Activated naive CD4-positive, alpha-beta T cell treated with anti-CD3 and anti-CD28 coated beads, Interleukin-2, amount 50 U/mL, for 72 hours (primary cell): Measurements from ENCODE around the gene CCBE1. TPM values are rescaled to one million over a fixed set of nuclear protein-coding genes. Genes with fewer than 3 reads are reported as not detected.

Experiments used
- ATAC-seq, 2 donors: fragments of 150-1000 bp; cut with Tn5 transposase; 2 replicates each; pipeline ENCODE4 v1.10.0; 2021; ENCODE audit warnings: mild to moderate bottlenecking in 2 of 2, moderate library complexity in 2 of 2
- DNase-seq, 2 donors: peaks; one replicate each; pipeline ENCODE4 v3.0.0; 2021 to 2022; ENCODE audit warnings: low spot score in 2 of 2
- H3K27ac Mint-ChIP-seq, 2 donors: one replicate each; pipeline ENCODE4 v1.8.0; 2022; ENCODE audit warnings: mild to moderate bottlenecking in 2 of 2, mixed read lengths in 2 of 2
- H3K36me3 Mint-ChIP-seq, 2 donors: one replicate each; pipeline ENCODE4 v1.8.0; 2022; ENCODE audit warnings: mixed read lengths in 2 of 2
- H3K9me3 Mint-ChIP-seq, 2 donors: one replicate each; pipeline ENCODE4 v1.8.0; 2022; ENCODE audit warnings: mixed read lengths in 2 of 2
- total RNA-seq, 2 donors: library from RNA; stranded (reverse); gene quantifications; one replicate each; pipeline ENCODE4 v1.2.3, GENCODE V29; 2022

Gene CCBE1
- total RNA-seq, 2 donors from 2014 or later: 0.08 to 0.27 TPM

DNA sequence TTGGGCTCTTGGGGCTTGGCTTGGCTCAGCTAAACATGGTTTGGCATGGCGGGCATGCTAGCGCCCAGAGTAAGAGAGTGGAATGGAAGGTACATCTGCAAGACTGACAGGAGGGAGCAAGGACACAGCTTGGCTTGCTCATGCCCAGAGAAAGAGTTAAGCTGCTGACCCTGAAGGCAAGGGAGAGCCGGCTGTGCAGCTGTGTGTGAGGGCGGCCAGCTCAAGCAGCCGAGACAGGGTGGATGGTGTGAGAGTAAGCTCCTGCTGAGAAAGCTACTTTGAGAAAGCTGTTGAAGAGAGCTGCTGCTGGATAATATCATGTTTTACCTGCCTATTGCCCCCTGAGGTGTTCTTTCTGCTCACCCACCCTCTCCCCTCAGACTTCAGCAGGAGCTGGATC lies 135.6 kb downstream of the CCBE1 start:
- Mint-ChIP-seq H3K36me3 (no peaks in the 10 kb centered on the region), H3K27ac (no peak overlapping the region), H3K9me3 (peaks cover 0 to 8% of the 10 kb centered on the region in 2 donors)
- ATAC-seq: no peak
- DNase-seq: no peak

DNA sequence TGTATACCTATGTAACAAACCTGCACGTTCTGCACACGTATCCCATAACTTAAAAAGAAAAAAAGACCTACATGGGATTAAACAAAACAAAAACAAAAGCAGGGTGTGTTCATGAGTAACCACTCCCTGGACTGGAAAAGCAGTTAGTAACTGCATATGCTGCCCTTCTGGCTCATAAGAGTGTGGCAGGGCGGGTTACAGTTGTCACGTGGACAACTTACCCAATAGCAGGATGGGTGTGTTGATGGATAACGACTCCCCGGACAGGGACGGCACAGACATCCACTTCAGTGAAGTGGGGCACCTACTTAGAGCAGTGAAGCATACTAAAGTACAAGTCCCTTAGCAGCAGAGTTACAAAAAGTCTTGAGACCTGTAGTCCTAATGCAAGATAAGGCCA lies 136.7 kb downstream of the CCBE1 start:
- ATAC-seq (no peak), DNase-seq (no peak)
- H3K27ac Mint-ChIP-seq: no peak overlapping the region
- no peaks in the 10 kb centered on the region for H3K36me3 Mint-ChIP-seq
- peaks cover 0 to 8% of the 10 kb centered on the region in 2 donors for H3K9me3 Mint-ChIP-seq

DNA sequence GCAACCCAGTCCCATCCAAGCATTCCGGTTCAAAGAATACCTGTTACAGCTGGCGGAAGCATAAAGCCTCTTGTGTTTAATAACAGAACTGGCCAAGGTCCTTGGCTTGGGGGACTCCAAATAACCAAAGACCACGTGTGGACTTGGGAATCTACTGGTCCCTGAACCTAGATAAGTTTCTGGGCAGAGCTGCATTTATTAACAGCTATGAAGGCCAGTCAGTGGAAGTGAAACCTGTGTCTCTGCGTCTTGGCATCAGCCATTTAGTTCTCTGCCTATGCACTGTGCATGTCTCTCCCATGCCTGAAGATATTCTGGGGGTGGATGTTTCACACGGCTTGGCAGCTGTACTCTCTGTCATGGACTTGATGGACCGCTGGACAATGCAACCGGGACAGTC lies 137.7 kb downstream of the CCBE1 start:
- DNase-seq (no peak), ATAC-seq (no peak)
- Mint-ChIP-seq H3K9me3 (peaks cover 0 to 8% of the 10 kb centered on the region in 2 donors), H3K27ac (no peak overlapping the region), H3K36me3 (no peaks in the 10 kb centered on the region)

DNA sequence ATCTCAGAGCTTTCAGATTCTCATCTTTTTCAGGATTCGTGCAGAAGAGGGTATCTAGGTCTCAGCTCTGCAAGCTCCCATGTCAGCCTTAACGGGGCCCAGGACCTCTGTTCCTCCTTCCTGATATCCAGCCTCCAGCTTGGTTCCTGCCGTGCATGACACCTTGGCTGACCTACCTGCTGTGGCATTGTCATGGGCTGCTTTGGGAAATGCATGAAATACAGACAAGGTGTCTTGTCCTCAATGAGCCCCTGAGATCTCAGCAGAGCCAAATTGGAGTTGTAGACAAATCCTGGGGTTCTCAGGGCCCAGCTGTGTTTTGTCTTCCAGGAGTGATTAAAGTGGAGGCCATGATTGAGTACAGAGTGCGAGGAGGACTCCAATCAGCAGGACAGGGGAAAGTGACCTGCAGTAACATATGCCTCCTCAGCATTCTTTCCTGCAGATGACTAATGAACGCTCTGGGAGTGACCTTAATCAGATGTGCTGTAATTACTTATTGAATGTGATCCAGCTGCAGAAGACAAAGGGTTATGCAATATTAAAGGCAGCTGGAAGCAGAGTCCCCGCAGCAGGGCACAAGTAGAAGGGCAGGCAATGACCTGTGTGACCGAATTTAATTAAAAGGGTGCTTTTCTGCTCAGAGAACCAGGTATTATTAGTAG lies 141.1 kb downstream of the CCBE1 start:
- no peak for DNase-seq
- H3K9me3 Mint-ChIP-seq: peaks cover 0 to 5% of the 10 kb centered on the region in 2 donors
- no peak for ATAC-seq
- no peak overlapping the region for H3K27ac Mint-ChIP-seq
- H3K36me3 Mint-ChIP-seq: no peaks in the 10 kb centered on the region

DNA sequence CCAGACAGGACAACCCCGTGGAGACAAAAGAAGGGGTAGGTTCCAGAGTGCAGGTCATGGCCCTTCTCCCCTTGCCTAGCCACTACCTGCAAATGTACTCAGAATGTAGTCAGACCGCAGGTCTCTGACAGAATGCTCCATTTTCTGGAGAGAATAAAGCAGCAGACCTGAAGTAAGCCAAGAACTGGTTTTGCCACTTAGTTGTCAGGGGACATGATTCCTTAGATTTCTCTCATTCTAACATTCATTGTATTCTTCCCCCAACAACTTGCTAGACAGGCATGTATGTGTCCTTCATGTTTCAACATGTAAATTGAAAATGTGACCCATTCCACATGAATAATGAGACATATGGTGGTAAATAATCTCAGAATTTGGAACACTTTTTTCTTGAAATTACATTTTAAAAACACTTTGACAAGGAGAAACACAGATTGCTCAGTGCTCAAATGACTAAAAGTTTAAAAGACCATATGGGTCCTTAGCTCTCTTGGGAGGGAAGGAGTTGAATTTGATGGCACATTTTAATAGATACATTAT lies 142.4 kb downstream of the CCBE1 start:
- Mint-ChIP-seq H3K9me3 (peaks cover 0 to 5% of the 10 kb centered on the region in 2 donors), H3K36me3 (no peaks in the 10 kb centered on the region), H3K27ac (no peak overlapping the region)
- no peak for ATAC-seq
- DNase-seq: no peak

DNA sequence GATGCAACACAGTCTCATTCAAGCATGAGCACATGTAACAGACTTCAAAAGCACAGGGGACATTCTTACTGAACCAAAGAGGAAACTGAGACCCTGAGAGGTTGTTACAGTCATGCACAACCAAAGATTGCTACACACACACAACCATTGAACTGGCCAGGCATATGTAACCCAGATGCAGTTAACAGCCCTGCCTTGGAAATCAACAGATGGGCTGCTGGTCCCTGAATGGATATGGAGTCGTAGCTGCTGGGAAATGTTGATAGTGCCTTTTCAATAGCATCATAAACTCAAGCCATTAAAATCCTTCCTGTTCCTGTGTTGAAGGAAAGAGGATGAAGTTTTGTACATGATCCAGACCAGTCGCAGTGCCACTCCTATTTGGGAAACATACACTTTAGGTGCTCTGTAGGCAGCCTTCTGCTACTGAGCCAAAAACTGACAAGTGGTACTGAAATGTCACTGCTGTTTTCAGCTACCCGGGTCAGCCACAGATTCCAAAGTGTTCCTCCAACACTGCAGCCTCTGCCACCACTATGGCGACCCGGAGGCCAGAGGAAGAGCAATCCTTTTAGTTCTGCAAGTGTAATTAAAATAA lies 143.9 kb downstream of the CCBE1 start:
- no peak for DNase-seq
- Mint-ChIP-seq H3K36me3 (no peaks in the 10 kb centered on the region), H3K9me3 (no peaks in the 10 kb centered on the region), H3K27ac (no peak overlapping the region)
- ATAC-seq: no peak

DNA sequence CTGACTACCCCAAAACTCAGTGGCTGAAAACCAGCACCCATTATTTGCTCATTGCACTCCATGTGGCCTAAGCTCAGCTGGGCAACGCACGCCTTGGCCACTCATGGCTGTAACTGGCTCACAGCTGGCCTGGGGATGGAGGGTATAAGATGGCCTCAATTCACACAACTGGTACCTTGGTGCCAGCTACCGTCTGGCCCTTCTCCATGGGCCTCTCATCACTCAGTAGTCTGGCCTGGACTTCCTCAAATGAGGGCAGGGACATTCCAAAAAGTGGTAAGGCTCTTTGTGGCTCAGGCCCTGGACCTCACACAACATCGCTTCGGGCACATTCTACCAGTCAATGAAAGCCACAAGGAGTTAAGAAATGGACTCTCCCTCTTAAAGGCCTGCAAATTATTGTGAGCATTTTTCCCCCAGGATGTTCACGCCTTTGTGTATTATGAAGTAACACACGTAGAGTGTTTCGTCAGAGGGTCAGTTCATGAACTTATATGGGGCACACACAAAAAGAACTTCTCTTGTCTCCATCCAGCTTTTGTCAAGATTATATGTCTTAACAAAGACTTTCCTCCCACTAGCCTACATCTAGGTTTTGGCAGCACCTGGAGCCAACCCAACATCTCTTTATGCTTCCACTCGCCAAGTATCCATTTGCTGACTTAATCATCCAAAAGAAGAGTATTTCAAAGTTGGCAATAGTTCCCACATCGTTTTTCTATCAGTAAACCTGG lies 145.2 kb downstream of the CCBE1 start:
- no peak overlapping the region for H3K27ac Mint-ChIP-seq
- ATAC-seq (no peak), DNase-seq (no peak)
- H3K36me3 Mint-ChIP-seq: no peaks in the 10 kb centered on the region
- H3K9me3 Mint-ChIP-seq: no peaks in the 10 kb centered on the region

DNA sequence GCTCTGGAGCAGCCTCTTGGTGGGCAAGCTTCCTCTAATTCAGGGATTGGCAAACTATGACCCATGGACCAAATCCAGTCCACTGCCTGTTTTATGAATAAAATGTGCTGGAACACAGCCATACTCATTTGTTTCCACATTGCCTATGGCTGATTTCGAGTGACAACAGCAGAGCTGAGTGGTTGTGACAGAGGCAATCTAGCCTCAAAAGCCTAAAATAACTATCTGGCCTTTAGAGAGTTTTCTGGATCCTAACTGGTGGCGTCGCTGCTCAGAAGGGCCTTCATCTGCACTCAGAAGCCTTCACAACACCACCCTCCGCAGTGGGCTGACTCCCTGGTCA lies 147.1 kb downstream of the CCBE1 start:
- DNase-seq: no peak
- no peak for ATAC-seq
- no peak overlapping the region for H3K27ac Mint-ChIP-seq
- peaks cover 0 to 4% of the 10 kb centered on the region in 2 donors for H3K9me3 Mint-ChIP-seq
- H3K36me3 Mint-ChIP-seq: no peaks in the 10 kb centered on the region

DNA sequence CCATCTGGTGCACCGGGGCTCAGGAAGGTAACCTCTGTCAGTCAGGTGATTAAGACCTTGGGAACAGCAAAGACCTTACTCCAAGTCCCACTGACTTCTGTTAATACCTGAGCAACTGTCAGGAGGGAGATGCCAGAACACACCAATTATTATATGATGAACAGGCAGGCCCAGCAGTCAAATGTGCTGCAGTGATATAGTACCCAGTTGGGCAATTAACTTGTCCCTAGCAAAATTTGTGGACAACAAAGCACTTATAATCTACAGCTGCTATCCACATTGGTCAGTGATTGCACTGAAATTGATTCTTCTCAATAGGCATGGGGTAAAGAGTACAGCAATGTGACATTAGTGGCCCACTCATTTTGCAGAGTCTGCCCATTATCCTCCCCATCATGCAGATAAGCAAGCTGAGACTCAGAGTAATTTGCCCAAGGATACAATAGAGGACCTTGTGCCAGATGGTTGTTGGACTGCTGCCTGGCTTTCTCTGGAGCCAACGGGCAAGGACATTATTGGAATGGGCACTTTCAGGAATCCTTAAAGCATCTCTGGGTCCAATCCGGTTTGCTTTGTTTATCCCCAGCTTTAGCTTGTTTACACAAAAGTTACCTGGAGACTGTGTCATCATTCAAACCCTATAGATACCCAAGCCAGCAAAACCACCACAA lies 147.6 kb downstream of the CCBE1 start:
- ATAC-seq (no peak), DNase-seq (no peak)
- Mint-ChIP-seq H3K36me3 (no peaks in the 10 kb centered on the region), H3K9me3 (peaks cover 0 to 4% of the 10 kb centered on the region in 2 donors), H3K27ac (no peak overlapping the region)

DNA sequence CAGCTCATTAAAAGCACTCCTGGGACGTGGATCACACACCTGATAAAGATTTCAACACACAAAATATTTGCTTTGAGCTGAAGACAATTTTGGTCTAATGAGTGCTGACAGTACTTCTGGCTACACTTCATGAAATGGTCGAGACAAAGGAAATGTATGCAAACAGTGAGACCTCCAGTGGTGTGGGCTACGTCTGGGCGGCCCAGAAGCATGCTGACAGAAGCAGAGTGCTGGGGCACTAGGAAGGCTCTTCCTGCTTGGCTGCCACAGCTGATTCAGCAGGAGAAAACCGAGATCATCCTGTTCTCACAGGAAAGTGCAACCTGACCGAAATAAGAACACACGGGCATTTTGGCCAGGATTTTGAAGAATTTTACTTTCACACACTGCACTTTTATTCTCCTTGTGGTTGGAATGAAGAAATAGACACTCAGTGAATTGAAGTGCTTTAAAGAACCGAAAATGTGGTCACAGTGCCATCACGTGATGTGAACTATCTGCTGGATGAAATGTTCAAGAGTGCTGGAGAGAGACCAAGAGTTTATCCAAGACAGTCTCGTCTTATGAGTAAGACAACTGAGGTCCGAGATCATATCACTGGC lies 149.5 kb downstream of the CCBE1 start:
- H3K36me3 Mint-ChIP-seq: no peaks in the 10 kb centered on the region
- peaks cover 0 to 4% of the 10 kb centered on the region in 2 donors for H3K9me3 Mint-ChIP-seq
- H3K27ac Mint-ChIP-seq: no peak overlapping the region
- DNase-seq (no peak), ATAC-seq (no peak)

DNA sequence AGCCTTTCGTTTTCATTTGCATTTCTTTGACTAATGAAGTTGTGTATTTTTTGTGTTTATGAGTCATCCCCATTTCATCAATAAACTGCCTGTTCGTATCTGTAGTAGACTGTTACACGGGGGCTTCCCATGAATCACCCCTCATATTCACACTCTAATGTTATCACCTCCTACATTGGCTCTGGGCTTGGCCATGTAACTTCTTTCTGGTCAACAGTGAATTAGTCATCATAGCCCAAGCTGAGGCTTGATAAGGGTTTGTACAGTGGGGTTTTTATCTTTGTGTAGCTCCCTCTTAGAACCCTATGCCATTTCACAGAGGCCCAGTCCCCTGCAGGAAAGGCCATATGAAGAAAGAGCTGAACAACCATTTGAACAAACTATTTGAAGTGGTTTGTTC lies 151.0 kb downstream of the CCBE1 start:
- ATAC-seq: no peak
- H3K36me3 Mint-ChIP-seq: no peaks in the 10 kb centered on the region
- peaks cover 3 to 8% of the 10 kb centered on the region in 2 donors for H3K9me3 Mint-ChIP-seq
- no peak overlapping the region for H3K27ac Mint-ChIP-seq
- DNase-seq: no peak

DNA sequence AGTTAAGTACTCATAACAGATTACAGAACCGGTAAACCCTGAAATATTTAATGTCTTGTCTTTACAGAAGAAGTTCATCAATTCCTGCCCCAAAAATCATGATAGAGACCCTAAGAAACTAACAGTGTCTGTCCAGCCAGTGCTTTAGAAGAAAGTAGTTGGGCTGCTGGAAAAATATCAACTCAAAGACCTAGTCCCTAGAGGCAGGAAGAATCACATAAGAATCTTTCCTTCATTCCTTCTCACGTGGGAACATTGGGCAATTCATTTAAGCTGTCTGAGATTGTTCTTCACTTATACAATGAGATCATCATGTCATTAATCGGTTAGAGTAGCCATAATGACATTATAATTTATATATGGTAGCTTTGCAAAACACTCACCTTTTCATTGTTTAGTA lies 156.4 kb downstream of the CCBE1 start:
- ATAC-seq (no peak), DNase-seq (no peak)
- no peak overlapping the region for H3K27ac Mint-ChIP-seq
- H3K36me3 Mint-ChIP-seq: no peaks in the 10 kb centered on the region
- peaks cover 9 to 12% of the 10 kb centered on the region in 2 donors for H3K9me3 Mint-ChIP-seq

DNA sequence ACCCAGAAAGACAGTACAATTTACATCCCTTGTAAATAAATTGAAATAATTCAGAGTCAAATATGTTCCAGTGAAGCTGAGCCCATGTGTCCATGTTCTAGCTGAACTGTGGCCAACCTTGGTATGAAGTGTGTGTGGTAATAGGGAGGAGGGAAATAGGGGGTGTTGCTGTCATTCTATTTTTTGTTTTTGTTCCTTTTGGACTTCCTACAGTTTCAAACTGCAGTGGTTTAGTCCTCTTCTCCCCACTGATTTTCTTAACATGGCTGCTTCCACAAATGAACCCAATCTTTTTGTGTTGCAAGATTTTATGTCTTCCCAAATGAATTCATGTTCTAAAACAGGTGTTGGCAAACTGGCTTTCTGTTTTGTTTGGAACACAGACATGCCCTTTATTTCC lies 156.9 kb downstream of the CCBE1 start:
- Mint-ChIP-seq H3K27ac (no peak overlapping the region), H3K36me3 (no peaks in the 10 kb centered on the region), H3K9me3 (peaks cover 9% of the 10 kb centered on the region in 2 donors)
- ATAC-seq (no peak), DNase-seq (no peak)

DNA sequence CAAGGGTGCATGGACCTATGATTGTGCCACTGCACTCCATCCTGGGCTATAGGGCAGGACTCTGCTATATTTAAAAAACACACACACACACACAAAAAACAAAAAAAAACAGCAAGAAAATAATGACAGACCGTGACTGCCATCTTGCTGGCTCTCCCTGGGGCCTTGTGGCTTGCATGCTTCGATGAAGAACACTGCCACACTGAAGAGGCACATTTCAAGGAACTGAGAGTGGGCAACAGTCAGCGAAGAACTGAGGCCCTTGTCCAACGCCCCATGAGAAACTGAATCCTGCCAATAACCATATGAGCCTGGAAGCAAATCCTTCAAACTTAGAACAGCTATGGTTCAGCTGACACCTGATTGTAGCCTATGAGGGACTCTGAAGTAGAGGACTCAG lies 158.1 kb downstream of the CCBE1 start:
- no peaks in the 10 kb centered on the region for H3K36me3 Mint-ChIP-seq
- no peak for DNase-seq
- peaks cover 9% of the 10 kb centered on the region in 2 donors for H3K9me3 Mint-ChIP-seq
- no peak for ATAC-seq
- H3K27ac Mint-ChIP-seq: no peak overlapping the region

DNA sequence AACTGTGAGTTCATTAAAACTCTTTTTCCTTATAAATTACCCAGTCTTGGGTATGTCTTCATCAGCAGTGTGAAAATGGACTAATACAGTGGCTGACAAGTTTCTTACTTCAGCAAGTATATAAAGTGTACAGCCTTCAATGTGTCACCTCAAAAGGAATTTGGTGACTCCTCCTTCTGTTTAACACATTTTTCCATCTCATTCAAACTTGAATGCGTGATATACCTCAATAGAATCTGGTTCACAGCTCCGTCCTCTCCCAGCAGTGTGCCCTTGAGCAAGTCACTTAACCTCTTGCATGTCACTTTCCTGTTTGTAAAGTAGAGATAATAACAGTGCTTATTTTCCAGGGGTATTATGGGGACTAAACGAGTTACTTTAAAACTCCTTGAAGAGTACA lies 159.6 kb downstream of the CCBE1 start:
- no peak overlapping the region for H3K27ac Mint-ChIP-seq
- H3K36me3 Mint-ChIP-seq: no peaks in the 10 kb centered on the region
- no peak for ATAC-seq
- DNase-seq: no peak
- H3K9me3 Mint-ChIP-seq: peaks cover 9% of the 10 kb centered on the region in 2 donors

DNA sequence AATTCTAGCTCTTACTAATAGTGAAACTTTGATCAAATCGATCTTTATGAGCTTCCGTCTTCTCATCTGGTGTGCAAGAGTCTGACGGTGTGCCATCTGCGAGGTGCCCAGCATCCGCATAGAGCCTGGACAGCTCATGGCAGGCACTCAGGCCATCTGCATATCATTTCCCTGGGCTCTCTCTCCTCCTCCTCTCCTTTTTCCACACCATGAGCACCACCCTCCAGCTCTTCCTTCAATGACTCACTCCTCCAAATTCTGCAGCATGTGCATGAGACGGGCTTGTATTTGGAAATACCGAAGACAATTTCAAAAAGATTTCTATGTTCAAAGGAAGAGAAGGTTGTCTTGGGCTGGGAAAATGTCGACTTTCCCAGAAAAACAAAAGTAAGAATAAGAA lies 161.1 kb downstream of the CCBE1 start:
- peaks cover 5% of the 10 kb centered on the region in 2 donors for H3K9me3 Mint-ChIP-seq
- H3K36me3 Mint-ChIP-seq: no peaks in the 10 kb centered on the region
- no peak overlapping the region for H3K27ac Mint-ChIP-seq
- DNase-seq (no peak), ATAC-seq (no peak)

DNA sequence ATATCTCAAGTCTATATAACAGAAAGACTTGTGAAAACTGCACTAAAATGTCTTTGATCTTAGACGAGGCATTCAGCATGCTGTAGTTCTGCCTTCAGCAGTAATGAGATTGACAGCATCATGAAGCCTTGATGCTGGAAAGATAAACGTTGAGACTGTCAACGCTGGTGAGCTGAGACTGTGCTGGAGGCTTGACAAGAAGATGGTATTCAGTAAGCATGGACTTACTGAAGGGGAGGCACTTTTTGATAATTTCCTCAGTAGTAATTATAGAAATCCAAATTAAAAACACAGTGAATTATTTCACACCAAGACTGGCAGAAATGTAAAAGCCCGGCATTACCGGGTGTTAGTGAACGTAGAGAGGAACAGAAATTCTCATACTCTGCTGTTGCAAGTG lies 162.2 kb downstream of the CCBE1 start:
- no peak for DNase-seq
- no peak overlapping the region for H3K27ac Mint-ChIP-seq
- H3K36me3 Mint-ChIP-seq: no peaks in the 10 kb centered on the region
- no peak for ATAC-seq
- peaks cover 5 to 9% of the 10 kb centered on the region in 2 donors for H3K9me3 Mint-ChIP-seq
